ENCODE measurements around the gene ASB7. TPM values are rescaled to one million over a fixed set of nuclear protein-coding genes. Genes with fewer than 3 reads are reported as not detected.

The ASB7 gene
- total RNA-seq, 1 experiment from 2014 or later: 14.5 TPM

GRCh38 chr15:100683434-100683833 is 81.0 kb downstream of the ASB7 start:
- BruUV-seq (replicated peaks): no TSS peak
- POLR2A ChIA-PET (ENCODE audit: low non-redundant PET): interaction anchor here (0.7 kb wide), 1 partner anchor 103 kb away, joined by 4 read pairs; no protein-coding TSS in a partner anchor
- no peak overlapping the region for H3K27ac ChIP-seq (ENCODE audit: low read depth, low read length, poor library complexity, severe bottlenecking)
- intact Hi-C loops (cut with micrococcal nuclease; ENCODE audit: unreplicated experiment): no loop called here
- H3K4me3 ChIP-seq (ENCODE audit: low read depth, low read length, poor library complexity, severe bottlenecking): no peak overlapping the region
- no peaks in the 10 kb centered on the region for H3K27me3 ChIP-seq (replicated peaks; ENCODE audit: insufficient read depth, low read depth, low read length, poor library complexity)
- no peak for TF ChIP-seq EZH2 (IDR thresholded peaks at IDR 0.05; ENCODE audit: borderline replicate concordance, low read depth, low read length, poor library complexity, severe bottlenecking)
- TF ChIP-seq, protein P1, sequence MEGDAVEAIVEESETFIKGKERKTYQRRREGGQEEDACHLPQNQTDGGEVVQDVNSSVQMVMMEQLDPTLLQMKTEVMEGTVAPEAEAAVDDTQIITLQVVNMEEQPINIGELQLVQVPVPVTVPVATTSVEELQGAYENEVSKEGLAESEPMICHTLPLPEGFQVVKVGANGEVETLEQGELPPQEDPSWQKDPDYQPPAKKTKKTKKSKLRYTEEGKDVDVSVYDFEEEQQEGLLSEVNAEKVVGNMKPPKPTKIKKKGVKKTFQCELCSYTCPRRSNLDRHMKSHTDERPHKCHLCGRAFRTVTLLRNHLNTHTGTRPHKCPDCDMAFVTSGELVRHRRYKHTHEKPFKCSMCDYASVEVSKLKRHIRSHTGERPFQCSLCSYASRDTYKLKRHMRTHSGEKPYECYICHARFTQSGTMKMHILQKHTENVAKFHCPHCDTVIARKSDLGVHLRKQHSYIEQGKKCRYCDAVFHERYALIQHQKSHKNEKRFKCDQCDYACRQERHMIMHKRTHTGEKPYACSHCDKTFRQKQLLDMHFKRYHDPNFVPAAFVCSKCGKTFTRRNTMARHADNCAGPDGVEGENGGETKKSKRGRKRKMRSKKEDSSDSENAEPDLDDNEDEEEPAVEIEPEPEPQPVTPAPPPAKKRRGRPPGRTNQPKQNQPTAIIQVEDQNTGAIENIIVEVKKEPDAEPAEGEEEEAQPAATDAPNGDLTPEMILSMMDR (conservative IDR thresholded peaks at IDR 0.05; ENCODE audit: low read depth, low read length): no peak
- H3K4me1 ChIP-seq (ENCODE audit: insufficient read depth, low read length, poor library complexity, severe bottlenecking): no peaks in the 10 kb centered on the region
- no peaks in the 10 kb centered on the region for H3K36me3 ChIP-seq (ENCODE audit: insufficient read depth, low read length, poor library complexity, severe bottlenecking)
- DNase-seq (ENCODE audit: low spot score): no peak
- no peaks in the 10 kb centered on the region for H3K9me3 ChIP-seq (ENCODE audit: low read depth, low read length, poor library complexity, severe bottlenecking)
- CTCF ChIA-PET: no interaction called here

- CTCF ChIA-PET: no interaction called here
- no peaks in the 10 kb centered on the region for H3K27me3 ChIP-seq (replicated peaks; ENCODE audit: insufficient read depth, low read depth, low read length, poor library complexity)
- no peak overlapping the region for H3K27ac ChIP-seq (ENCODE audit: low read depth, low read length, poor library complexity, severe bottlenecking)
- POLR2A ChIA-PET (ENCODE audit: low non-redundant PET): no interaction called here
- H3K4me1 ChIP-seq (ENCODE audit: insufficient read depth, low read length, poor library complexity, severe bottlenecking): no peaks in the 10 kb centered on the region
- H3K9me3 ChIP-seq (ENCODE audit: low read depth, low read length, poor library complexity, severe bottlenecking): no peaks in the 10 kb centered on the region
- no peak for DNase-seq (ENCODE audit: low spot score)
- BruUV-seq (replicated peaks): no TSS peak
- intact Hi-C loops (cut with micrococcal nuclease; ENCODE audit: unreplicated experiment): no loop called here
- no peaks in the 10 kb centered on the region for H3K36me3 ChIP-seq (ENCODE audit: insufficient read depth, low read length, poor library complexity, severe bottlenecking)
- no peak overlapping the region for H3K4me3 ChIP-seq (ENCODE audit: low read depth, low read length, poor library complexity, severe bottlenecking)
- no peak for TF ChIP-seq EZH2 (IDR thresholded peaks at IDR 0.05; ENCODE audit: borderline replicate concordance, low read depth, low read length, poor library complexity, severe bottlenecking)
- TF ChIP-seq, protein P1 (conservative IDR thresholded peaks at IDR 0.05; ENCODE audit: low read depth, low read length): no peak
Measured at GRCh38 chr15:100684591-100684990, 82.2 kb downstream of the ASB7 start.

DNA sequence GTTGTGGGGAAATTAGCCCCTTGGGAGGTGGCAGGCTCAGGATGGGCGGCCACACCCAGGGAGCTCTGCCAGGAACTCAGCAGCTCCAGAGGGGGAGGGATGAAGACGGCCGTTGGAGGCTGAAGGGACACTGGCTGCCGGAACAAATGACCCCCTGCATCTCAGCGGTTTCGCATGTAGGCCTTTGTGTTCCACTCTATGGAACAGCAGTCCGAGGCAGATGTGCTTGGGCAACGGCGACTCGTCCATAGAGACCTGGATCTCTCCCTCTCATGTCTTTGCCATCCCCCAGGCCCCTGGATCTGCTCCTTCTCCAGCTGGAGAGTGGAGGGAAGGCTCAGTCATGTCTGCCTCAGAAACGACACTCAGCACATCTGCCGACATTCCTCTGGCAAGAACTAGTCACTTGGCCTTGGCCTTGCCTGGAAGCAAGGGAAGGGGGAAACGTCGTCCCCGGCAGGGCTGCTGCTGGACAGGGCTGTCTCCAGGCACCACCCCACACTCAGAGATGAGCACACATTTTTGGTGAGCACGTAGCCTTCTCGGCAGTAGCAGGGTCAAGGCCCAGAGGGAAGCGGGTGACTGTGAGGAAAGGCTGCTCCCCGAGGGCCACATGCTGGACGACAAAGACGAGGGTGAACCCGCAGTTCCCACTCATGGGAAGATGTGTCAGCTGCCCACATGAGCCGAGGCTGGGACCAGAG is 83.8 kb downstream of the ASB7 start:
- Histone ChIP-seq H3K36me3 (ENCODE audit: insufficient read depth, low read length, poor library complexity, severe bottlenecking) (no peaks in the 10 kb centered on the region), H3K4me3 (ENCODE audit: low read depth, low read length, poor library complexity, severe bottlenecking) (no peak overlapping the region), H3K27ac (ENCODE audit: low read depth, low read length, poor library complexity, severe bottlenecking) (no peak overlapping the region), H3K27me3 (replicated peaks; ENCODE audit: insufficient read depth, low read depth, low read length, poor library complexity) (no peaks in the 10 kb centered on the region), H3K4me1 (ENCODE audit: insufficient read depth, low read length, poor library complexity, severe bottlenecking) (no peaks in the 10 kb centered on the region), H3K9me3 (ENCODE audit: low read depth, low read length, poor library complexity, severe bottlenecking) (no peaks in the 10 kb centered on the region)
- intact Hi-C loops (cut with micrococcal nuclease; ENCODE audit: unreplicated experiment): no loop called here
- POLR2A ChIA-PET (ENCODE audit: low non-redundant PET): no interaction called here
- TF ChIP-seq EZH2 (IDR thresholded peaks at IDR 0.05; ENCODE audit: borderline replicate concordance, low read depth, low read length, poor library complexity, severe bottlenecking): no peak
- TF ChIP-seq, protein P1 (conservative IDR thresholded peaks at IDR 0.05; ENCODE audit: low read depth, low read length): no peak
- DNase-seq (ENCODE audit: low spot score): no peak
- no TSS peak for BruUV-seq (replicated peaks)
- CTCF ChIA-PET: no interaction called here

All from A673 (cell line).